Inflammatory macrophage treated with lipopolysaccharide for 1 hour (primary cell): Measurements from ENCODE around the gene RAB24.
"Not testable (repeated sequence)": the region's sequence is repeated elsewhere in the genome, so short reads cannot be mapped to it uniquely, and the experiment has no call there.

Experiments
- DNase-seq, 2 donors: peaks; one replicate each; pipeline ENCODE4 v3.0.0-alpha.2; 2020 to 2022

Gene RAB24

DNA sequence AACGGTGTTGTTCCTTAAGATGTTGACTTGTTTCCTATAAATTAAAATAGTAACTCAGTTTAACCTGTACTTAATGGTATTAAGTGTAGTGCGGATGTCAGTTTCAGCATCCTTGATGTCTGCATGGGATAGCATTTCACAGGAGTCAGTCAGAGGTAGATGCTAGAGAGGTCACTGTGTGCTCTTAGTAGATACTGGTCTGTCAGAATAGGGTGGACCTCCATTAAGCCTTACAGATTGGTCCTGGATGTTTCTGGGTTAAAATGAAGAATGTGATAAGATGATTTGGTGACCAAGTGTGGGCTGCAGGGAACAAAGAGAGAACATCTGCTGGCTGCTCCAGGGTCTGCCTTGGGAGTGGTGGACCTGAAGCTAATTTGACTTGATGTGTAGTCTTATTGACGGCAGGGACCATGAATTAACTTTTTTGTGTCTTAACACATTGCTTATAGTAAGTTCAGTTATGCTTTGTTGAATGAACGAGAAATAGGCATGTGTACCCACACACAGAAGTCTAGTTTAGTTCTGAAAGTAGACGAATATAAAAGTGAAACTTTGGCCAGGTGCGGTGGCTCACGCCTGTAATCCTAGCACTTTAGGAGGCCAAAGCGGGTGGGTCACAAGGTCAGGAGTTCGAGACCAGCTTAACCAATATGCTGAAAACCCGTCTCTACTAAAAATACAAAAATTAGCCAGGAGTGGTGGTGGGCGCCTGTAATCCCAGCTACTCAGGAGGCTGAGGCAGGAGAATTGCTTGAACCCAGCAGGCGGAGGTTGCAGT is 12.5 kb downstream of the RAB24 start:
- DNase-seq, result no peak

DNA sequence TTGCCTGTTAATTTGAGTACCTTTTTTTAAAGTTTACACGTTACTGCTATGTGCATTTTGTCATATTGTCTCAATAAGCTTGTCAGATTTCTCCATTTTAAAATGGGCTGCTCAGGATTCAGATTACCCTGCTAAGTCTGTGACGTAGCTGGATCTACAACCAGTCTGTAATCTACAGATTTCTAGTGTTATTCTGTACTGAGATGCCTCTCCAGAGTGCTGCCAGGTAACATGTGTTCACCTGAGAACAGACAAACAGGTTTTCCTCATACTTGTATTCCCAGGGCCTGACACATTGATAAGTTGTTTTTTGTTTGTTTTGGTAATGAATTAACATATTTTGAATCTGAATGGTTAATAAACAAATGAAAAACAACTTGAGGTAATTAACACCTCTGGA is 15.3 kb downstream of the RAB24 start:
- DNase-seq, result no peak

DNA sequence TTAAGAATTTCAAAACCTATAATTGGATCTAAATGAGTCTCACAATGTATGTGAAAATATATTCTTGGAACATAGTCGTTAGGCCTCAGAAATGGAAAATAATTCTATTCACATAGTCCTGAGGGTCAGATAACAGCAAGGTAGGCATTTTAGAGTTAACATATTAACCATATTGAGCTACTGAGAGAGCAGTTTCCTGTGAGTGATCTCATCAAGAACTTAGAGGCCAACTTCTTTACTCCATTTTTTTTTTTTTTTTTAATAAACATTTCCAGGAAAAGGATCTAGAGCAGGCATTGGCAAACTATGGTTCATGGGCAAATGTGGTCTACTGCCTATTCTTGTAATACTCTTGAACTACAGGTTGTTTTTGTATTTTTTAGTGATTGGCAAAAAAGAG is 26.6 kb downstream of the RAB24 start:
- no peak for DNase-seq

DNA sequence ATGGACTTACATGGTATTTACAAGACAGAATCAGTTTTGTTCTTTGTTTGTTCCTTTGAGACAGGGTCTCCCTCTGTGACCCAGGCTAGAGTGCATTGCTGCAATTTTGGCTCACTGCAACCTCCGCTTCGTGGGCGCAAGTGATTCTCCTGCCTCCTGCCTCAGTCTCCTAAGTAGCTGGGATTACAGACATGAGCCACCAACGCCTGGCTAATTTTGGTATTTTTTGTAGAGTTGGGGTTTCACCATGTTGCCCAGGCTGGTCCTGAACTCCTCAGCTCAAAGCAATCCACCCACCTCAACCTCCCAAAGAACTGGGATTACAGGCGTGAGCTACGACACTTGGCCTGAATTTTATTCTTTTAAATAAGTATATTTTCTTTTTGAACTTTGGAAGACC is 27.6 kb downstream of the RAB24 start:
- no peak for DNase-seq

DNA sequence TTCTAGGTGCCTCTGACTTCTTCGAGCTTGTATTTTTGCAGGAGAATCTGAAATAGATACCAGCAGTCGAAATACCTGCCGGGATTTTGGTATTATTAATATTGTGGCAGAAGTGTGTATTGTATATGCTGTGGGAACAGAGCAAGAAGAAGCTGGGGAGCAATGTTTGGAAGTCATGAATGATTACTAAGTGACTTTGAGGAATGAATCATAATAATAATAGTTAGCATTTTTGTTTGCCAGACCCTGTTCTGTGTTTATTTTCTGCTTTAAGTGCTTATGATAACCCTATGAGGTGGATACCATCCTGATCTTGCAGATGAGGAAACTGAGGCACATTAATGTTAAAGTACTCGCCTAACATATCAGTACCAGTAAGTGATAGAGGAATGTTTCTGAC is 32.4 kb downstream of the RAB24 start:
- no peak for DNase-seq

DNA sequence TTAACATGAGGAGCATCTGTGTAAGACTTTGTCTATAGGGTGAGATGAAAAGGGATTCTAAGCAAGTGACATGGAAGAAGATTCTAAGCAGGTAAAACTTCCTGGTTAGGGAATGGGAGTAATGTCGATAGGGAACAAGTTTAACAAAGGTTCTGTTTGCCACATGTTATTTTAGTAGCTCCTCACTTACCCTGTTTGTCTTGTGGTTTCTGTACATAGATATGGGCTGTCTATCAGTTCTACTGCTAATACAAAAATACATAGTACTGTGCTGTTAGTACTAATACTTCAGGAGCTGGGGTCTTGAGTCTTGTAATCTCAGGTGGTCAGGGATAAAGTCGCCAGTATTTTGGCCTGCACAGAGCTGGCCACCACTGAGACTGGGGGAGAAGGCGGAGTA is 32.9 kb downstream of the RAB24 start:
- DNase-seq, result no peak

DNA sequence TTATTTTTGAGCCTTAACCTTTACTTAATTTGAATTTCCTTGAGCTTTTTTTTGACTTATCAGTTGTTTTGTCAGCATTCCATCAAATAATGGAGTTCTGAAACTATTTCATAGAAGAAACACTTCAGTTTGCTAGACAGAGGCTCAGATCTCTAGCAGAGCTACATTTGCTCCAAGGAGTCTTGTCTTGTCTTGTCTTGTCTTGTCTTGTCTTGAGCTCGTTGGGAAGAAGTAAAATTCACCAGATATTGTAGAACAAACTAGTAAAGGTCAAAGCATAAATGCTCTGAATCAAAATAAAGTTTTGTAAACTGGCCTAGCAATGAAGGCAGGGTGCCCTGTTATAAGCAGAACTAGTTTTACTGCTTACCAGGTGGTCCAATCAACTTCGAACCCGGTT is 33.5 kb downstream of the RAB24 start:
- DNase-seq, result no peak

DNA sequence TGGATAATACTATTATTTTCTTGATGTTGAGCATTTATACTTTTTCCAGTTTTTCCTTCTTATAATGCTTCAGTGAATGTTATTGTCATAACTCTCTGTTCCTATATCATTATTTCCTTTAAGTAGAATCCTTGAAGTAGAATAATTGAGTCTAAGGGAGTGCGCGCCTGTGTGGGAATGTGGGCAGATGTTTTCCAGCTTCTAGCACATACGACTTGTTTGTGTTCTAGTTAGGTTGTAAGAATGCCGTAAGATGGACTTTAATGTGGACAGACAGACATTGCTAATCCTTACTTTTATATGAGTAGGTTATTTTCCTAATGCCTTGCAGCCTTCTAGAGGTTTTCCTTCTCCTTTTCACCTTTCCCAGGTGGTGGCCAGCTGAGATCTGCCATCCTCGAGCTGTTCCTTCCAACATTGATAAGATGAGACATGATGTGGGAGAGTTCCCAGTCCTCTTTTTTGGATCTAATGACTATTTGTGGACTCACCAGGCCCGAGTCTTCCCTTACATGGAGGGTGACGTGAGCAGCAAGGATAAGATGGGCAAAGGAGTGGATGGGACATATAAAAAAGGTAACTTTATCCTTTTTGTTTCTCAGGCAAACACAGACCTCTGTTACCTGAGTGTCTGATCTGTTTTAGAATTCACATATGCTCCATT is 34.2 kb downstream of the RAB24 start:
- DNase-seq, result no peak

DNA sequence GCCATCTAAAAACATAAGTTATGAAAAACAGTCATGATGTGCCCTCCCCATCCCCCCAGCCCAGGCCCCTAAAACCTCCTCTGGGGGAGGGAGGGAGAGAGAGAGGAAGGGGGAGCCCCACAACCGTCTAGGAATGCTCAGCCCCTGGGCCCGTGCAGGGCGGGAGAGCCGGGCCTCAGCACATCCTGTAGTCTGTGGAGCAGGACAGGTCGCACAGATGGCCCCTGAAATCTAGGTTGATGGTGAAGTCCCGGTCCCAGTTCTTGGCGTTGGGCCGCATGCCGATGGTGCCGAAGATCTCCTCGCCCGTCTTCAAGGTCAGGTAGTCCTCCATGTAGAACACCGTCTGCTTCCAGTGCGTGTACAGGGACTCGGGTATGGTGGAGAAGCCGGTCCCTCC is 38.1 kb downstream of the RAB24 start:
- DNase-seq, result no peak

DNA sequence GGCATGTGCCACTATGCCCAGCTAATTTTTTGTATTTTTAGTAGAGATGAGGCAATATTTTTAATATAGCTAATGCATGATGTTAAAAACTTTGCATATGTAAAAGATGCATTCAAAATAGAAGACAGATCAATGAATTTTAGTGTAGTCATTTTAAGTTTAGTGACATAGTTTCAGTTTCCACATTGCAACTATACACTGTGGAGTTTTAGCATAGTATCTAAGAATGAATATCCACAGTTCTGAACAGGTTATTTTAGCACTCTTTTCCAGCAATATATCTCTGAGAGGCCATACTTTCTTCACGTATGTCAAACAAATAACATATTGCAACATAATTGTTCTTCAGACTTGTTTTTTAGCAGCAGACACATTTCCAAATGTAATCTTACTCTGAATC is 39.3 kb downstream of the RAB24 start:
- DNase-seq, result no peak

DNA sequence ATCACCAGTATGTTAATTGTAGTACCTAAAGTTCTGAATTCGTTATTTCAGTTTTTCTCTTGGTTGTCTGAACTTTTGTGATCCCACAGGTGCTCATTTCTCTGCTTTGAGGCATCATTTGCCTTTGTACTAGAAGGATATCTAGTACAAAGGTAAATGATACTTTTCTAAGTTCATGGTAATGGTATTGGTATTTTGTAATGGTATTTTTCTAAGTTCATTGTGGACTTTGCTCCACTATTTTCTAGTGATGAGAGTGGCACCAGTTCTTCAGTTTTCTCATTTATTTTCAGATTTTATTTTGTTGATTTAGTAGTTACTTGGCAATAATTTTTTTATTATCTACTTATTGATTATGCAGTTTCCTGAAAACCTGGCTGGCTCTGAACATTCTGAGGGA is 42.0 kb downstream of the RAB24 start:
- no peak for DNase-seq

DNA sequence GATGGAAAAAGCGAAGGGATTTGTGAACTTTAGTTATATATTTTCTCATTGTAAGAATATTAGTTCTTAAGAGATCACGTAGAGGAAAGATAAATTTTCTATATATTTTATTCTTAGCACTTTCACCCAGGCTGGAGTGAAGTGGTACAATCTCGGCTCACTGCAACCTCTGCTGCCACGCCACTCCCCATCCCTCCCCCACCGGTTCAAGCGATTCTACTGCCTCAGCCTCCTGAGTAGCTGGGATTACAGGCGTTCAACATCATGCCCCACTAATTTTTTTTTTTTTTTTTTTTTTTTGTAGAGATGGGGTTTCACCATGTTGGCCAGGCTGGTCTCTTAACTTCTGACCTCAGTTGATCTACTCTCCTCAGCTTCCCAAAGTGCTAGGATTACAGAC is 42.6 kb downstream of the RAB24 start:
- no peak for DNase-seq

DNA sequence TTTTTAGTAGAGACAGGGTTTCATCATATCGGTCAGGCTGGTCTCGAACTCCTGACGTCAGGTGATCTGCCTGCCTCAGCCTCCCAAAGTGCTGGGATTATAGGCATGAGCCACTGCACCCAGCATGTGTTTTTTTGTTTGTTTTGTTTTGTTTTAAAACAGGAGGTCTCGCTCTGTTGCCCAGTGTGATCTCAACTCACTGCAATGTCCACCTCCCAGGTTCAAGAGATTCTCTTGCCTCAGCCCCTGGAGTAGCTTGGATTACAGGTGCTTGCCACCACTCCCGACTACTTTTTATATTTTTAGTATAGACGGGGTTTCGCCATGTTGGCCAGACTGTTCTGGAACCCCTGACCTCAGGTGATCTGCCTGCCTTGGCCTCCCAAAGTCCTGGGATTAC is 44.8 kb downstream of the RAB24 start:
- not testable (repeated sequence) for DNase-seq

DNA sequence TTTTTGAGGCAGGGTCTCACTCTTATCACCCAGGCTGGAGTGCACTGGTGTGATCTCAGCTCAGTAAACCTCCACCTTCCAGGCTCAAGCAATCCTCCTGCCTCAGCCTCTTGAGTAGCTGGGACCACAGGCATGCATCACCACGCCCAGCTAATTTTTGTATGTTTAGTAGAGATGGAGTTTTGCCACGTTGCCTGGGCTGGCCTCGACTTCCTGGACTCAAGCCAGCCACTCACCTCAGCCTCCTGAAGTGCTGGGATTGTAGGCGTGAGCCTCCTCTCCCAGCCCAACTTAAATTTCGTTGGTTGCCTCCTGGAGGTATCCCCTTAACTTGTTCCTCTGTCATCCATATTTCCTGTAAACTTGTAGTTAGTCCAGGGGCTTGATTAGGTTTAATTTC is 47.2 kb downstream of the RAB24 start:
- no peak for DNase-seq

DNA sequence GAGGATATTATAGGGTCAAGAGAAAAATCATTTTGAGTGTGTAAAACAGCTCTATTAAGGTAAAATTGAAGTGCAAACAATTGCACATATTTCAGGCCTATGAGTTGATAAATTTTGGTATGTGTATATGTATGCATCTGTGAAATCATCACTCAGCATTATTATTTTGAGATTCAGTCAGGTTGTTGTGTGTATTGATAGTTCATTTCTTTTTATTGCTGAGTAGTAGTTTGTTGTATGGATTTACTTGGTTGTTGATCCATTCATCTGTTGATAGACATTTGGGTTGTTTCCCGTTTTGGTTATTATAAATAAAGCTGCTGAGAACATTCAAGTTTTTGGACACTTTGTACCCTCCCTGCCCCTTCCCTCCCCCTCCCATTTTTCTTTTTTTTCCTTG is 50.3 kb downstream of the RAB24 start:
- no peak for DNase-seq
